PFSK-1 (cell line): ENCODE results near the gene VTCN1.

Source experiments
- FOXP2 ChIP-seq: optimal IDR thresholded peaks from 2 replicates; pipeline ENCODE3; 2011; ENCODE audit warnings: borderline replicate concordance, control low read depth, inconsistent platforms; ENCODE audit not compliant: insufficient read depth; ENCODE audit errors: extremely low read length, extremely low read depth
- POLR2AphosphoS5 ChIP-seq: IDR thresholded peaks from 2 replicates; pipeline ENCODE4 v1.6.1; 2012; ENCODE audit warnings: low read depth, mild to moderate bottlenecking, control low read depth, low read length, moderate library complexity
- REST ChIP-seq, 2 experiments: IDR thresholded peaks; 2 replicates each; pipeline versions ENCODE4 v1.6.1 to v1.8.0; 2011 to 2012; ENCODE audit warnings: low read depth in 2 of 2, low read length in 2 of 2, control low read depth in 1 of 2, inconsistent platforms in 1 of 2, mild to moderate bottlenecking in 1 of 2, moderate library complexity in 1 of 2; ENCODE audit not compliant: insufficient read depth in 1 of 2
- SIN3A ChIP-seq: IDR thresholded peaks from 2 replicates; pipeline ENCODE4 v1.6.1; 2012; ENCODE audit warnings: mild to moderate bottlenecking, low read length, moderate library complexity, borderline replicate concordance; ENCODE audit not compliant: insufficient read depth
- TAF1 ChIP-seq: IDR thresholded peaks from 2 replicates; pipeline ENCODE4 v1.6.1; 2012; ENCODE audit warnings: low read length, control low read depth, borderline replicate concordance; ENCODE audit not compliant: insufficient read depth

Gene VTCN1

GRCh38 chr1:117110774-117111173 lies 100.0 kb downstream of the VTCN1 start:
- no peak for TF ChIP-seq TAF1
- no peak for TF ChIP-seq SIN3A

GRCh38 chr1:117107364-117107763 lies 103.4 kb downstream of the VTCN1 start:
- TF ChIP-seq FOXP2, result no peak
- TF ChIP-seq REST (IDR thresholded peaks at IDR 0.05; ENCODE audit: insufficient read depth in 1 of 2, low read depth in 2 of 2, low read length in 2 of 2), result no peak
- no peak for TF ChIP-seq TAF1
- no peak for TF ChIP-seq SIN3A
- no peak for TF ChIP-seq POLR2AphosphoS5

- TF ChIP-seq SIN3A, result no peak
- TF ChIP-seq POLR2AphosphoS5, result no peak
- no peak for TF ChIP-seq TAF1
- TF ChIP-seq FOXP2, result no peak
- TF ChIP-seq REST (IDR thresholded peaks at IDR 0.05; ENCODE audit: insufficient read depth in 1 of 2, low read depth in 2 of 2, low read length in 2 of 2), result no peak
Measured at GRCh38 chr1:117106478-117106877, 104.2 kb downstream of the VTCN1 start.

GRCh38 chr1:117105722-117106121 lies 105.0 kb downstream of the VTCN1 start:
- TF ChIP-seq REST (IDR thresholded peaks at IDR 0.05; ENCODE audit: insufficient read depth in 1 of 2, low read depth in 2 of 2, low read length in 2 of 2), result no peak
- no peak for TF ChIP-seq POLR2AphosphoS5
- TF ChIP-seq TAF1, result no peak
- no peak for TF ChIP-seq FOXP2
- no peak for TF ChIP-seq SIN3A

GRCh38 chr1:117104986-117105385 lies 105.7 kb downstream of the VTCN1 start:
- TF ChIP-seq POLR2AphosphoS5 (no peak), FOXP2 (no peak), TAF1 (no peak), SIN3A (no peak), REST (IDR thresholded peaks at IDR 0.05; ENCODE audit: insufficient read depth in 1 of 2, low read depth in 2 of 2, low read length in 2 of 2) (no peak)
